Measurements from ENCODE around the gene CEMIP2. TPM values are rescaled to one million over a fixed set of nuclear protein-coding genes. Genes with fewer than 3 reads are reported as not detected.

Gene CEMIP2
- total and polyA plus RNA-seq, 10 of the 15 experiments (the other 5 are each of a cell fraction or from before 2014, with no cell fraction given), result 0.50 to 19.2 (median 1.2) TPM

GRCh38 chr9:71744754-71745521 is 23.4 kb downstream of the CEMIP2 start:
- ATAC-seq (no peak), FAIRE-seq (no peak), DNase-seq (ENCODE audit: low read depth, low spot score) (no peak)
- POLR2A ChIA-PET, result no interaction called here
- H4K20me1 ChIP-seq (ENCODE audit: control insufficient read depth, insufficient read depth), result no peaks in the 10 kb centered on the region
- intact Hi-C loops (cut with micrococcal nuclease; ENCODE audit: unreplicated experiment), result no loop called here
- TF ChIP-seq SREBF2 (IDR thresholded peaks at IDR 0.05; ENCODE audit: low read length), result no peak
- no peak for TF ChIP-seq SP1 (IDR thresholded peaks at IDR 0.05; ENCODE audit: low read depth, low read length)
- no peak for TF ChIP-seq BRCA1 (IDR thresholded peaks at IDR 0.05; ENCODE audit: low read depth, low read length)
- no peak for TF ChIP-seq CBFB (IDR thresholded peaks at IDR 0.05; ENCODE audit: low read depth)
- TF ChIP-seq SPI1 (IDR thresholded peaks at IDR 0.05; ENCODE audit: borderline replicate concordance, insufficient read depth, low read depth, low read length), result no peak
- TF ChIP-seq POLR2AphosphoS2 (IDR thresholded peaks at IDR 0.05; ENCODE audit: low read depth, low read length), result no peak
- TF ChIP-seq FOXK2 (IDR thresholded peaks at IDR 0.05), result no peak
- TF ChIP-seq NBN (IDR thresholded peaks at IDR 0.05), result no peak
- no peak for TF ChIP-seq RB1 (IDR thresholded peaks at IDR 0.05; ENCODE audit: borderline replicate concordance)
- RAD21 ChIA-PET (ENCODE audit: unreplicated experiment), result no interaction called here
- 53% methylated on average over 16 of the region's 16 CpGs for WGBS (ENCODE audit: insufficient coverage, insufficient replicate concordance, low lambda C conversion rate, missing lambda C conversion rate)
- no peaks in the 10 kb centered on the region for H3K4me1 ChIP-seq (ENCODE audit: control insufficient read depth, insufficient read depth, low read length)
- no peaks in the 10 kb centered on the region for H3K27me3 ChIP-seq (replicated peaks in 1 of 2; ENCODE audit: control insufficient read depth in 2 of 2, insufficient read depth in 2 of 2, low read length in 1 of 2)
- H3K9me3 ChIP-seq (replicated peaks; ENCODE audit: control insufficient read depth, insufficient read depth, low read length), result no peaks in the 10 kb centered on the region
- CTCF ChIA-PET, result no interaction called here
- SMC1A ChIA-PET (ENCODE audit: uncharacterized antibody, unreplicated experiment), result no interaction called here
- H3K4me3 ChIP-seq, result no peak overlapping the region
- in situ Hi-C loops (cut with MboI), result no loop called here
- H3K27ac ChIP-seq (ENCODE audit: control insufficient read depth, insufficient read depth), result no peak overlapping the region
- H3K9ac ChIP-seq (ENCODE audit: control insufficient read depth, insufficient read depth, low read length), result no peak overlapping the region
- H3K4me2 ChIP-seq (ENCODE audit: control insufficient read depth, insufficient read depth), result no peak overlapping the region
- H3K36me3 ChIP-seq (ENCODE audit: control insufficient read depth in 2 of 2, insufficient read depth in 2 of 2, low read length in 1 of 2), result no peaks in the 10 kb centered on the region
- H3K79me2 ChIP-seq (ENCODE audit: control insufficient read depth, insufficient read depth, low read length), result no peaks in the 10 kb centered on the region
- H2AFZ ChIP-seq (ENCODE audit: control insufficient read depth, low read depth, low read length), result no peak overlapping the region
- BruUV-seq (replicated peaks), result no TSS peak

DNA sequence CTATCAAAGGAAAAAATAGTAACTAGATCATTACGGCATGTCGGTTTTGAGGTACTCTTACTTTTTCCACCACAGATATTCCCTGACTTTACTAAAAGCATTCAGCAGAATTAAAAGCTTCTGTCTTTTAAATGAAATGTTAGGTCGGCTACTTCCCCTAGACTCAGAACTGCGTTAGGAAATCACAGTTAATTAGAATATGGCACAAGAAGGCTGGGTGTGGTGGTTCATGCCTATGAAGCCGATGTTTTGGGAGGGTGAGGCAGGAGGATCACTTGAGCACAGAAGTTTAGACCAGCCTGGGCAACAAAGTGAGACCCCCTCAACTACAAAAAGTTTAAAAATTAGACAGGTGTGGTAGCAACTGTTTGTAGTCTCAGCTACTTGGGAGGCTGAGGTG is 24.4 kb downstream of the CEMIP2 start:
- intact Hi-C loops (cut with micrococcal nuclease; ENCODE audit: unreplicated experiment), result no loop called here
- in situ Hi-C loops (cut with MboI), result no loop called here
- no peak for TF ChIP-seq CBX3 (IDR thresholded peaks at IDR 0.05; ENCODE audit: borderline replicate concordance, low read depth)
- no peak for TF ChIP-seq MTA2 (IDR thresholded peaks at IDR 0.05; ENCODE audit: low read depth)
- no peak for TF ChIP-seq HDAC6 (IDR thresholded peaks at IDR 0.05; ENCODE audit: unreplicated experiment)
- TF ChIP-seq, protein P1, sequence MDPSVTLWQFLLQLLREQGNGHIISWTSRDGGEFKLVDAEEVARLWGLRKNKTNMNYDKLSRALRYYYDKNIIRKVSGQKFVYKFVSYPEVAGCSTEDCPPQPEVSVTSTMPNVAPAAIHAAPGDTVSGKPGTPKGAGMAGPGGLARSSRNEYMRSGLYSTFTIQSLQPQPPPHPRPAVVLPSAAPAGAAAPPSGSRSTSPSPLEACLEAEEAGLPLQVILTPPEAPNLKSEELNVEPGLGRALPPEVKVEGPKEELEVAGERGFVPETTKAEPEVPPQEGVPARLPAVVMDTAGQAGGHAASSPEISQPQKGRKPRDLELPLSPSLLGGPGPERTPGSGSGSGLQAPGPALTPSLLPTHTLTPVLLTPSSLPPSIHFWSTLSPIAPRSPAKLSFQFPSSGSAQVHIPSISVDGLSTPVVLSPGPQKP (IDR thresholded peaks at IDR 0.05; ENCODE audit: low read depth, low read length), result no peak
- TF ChIP-seq PAX5 (IDR thresholded peaks at IDR 0.05; ENCODE audit: borderline replicate concordance, low read depth, low read length), result no peak
- TF ChIP-seq PAX8 (IDR thresholded peaks at IDR 0.05), result no peak
- no peak for TF ChIP-seq CHD4 (IDR thresholded peaks at IDR 0.05)
- TF ChIP-seq TBL1XR1 (IDR thresholded peaks at IDR 0.05; ENCODE audit: low read depth, low read length), result no peak
- TF ChIP-seq, protein P2, sequence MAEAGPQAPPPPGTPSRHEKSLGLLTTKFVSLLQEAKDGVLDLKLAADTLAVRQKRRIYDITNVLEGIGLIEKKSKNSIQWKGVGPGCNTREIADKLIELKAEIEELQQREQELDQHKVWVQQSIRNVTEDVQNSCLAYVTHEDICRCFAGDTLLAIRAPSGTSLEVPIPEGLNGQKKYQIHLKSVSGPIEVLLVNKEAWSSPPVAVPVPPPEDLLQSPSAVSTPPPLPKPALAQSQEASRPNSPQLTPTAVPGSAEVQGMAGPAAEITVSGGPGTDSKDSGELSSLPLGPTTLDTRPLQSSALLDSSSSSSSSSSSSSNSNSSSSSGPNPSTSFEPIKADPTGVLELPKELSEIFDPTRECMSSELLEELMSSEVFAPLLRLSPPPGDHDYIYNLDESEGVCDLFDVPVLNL (IDR thresholded peaks at IDR 0.05; ENCODE audit: low read depth, low read length), result no peak
- TF ChIP-seq ZNF207 (IDR thresholded peaks at IDR 0.05; ENCODE audit: borderline replicate concordance), result no peak

More for the DNA sequence above, 24.4 kb downstream of the CEMIP2 start:
- no TSS peak for BruUV-seq (replicated peaks)
- ChIA-PET SMC1A (ENCODE audit: uncharacterized antibody, unreplicated experiment) (no interaction called here), CTCF (interaction anchor here (0.9 kb wide), 1 partner anchor 1408 kb away, joined by 3 read pairs; no protein-coding TSS in a partner anchor), RAD21 (ENCODE audit: unreplicated experiment) (no interaction called here), POLR2A (no interaction called here)
- Histone ChIP-seq H3K4me2 (ENCODE audit: control insufficient read depth, insufficient read depth) (no peak overlapping the region), H3K79me2 (ENCODE audit: control insufficient read depth, insufficient read depth, low read length) (no peaks in the 10 kb centered on the region), H3K9ac (ENCODE audit: control insufficient read depth, insufficient read depth, low read length) (no peak overlapping the region), H2AFZ (ENCODE audit: control insufficient read depth, low read depth, low read length) (no peak overlapping the region), H3K4me1 (ENCODE audit: control insufficient read depth, insufficient read depth, low read length) (no peaks in the 10 kb centered on the region), H4K20me1 (ENCODE audit: control insufficient read depth, insufficient read depth) (no peaks in the 10 kb centered on the region), H3K9me3 (replicated peaks; ENCODE audit: control insufficient read depth, insufficient read depth, low read length) (no peaks in the 10 kb centered on the region), H3K36me3 (ENCODE audit: control insufficient read depth in 2 of 2, insufficient read depth in 2 of 2, low read length in 1 of 2) (no peaks in the 10 kb centered on the region), H3K27me3 (replicated peaks in 1 of 2; ENCODE audit: control insufficient read depth in 2 of 2, insufficient read depth in 2 of 2, low read length in 1 of 2) (no peaks in the 10 kb centered on the region), H3K4me3 (no peak overlapping the region), H3K27ac (ENCODE audit: control insufficient read depth, insufficient read depth) (no peak overlapping the region)
- ATAC-seq (no peak), DNase-seq (ENCODE audit: low read depth, low spot score) (no peak), FAIRE-seq (no peak)
- WGBS (ENCODE audit: insufficient coverage, insufficient replicate concordance, low lambda C conversion rate, missing lambda C conversion rate), result 48% methylated on average over 5 of the region's 5 CpGs

Data from GM12878 (cell line).